RKO (cell line): ENCODE data around the gene ZNF200.
A peak's percentile ranks its signal among the peaks of the same experiment; 100 is the strongest.
"Not testable (repeated sequence)": the region's sequence is repeated elsewhere in the genome, so short reads cannot be mapped to it uniquely, and the experiment has no call there.

Experiments
- DNase-seq: peaks from one replicate; pipeline ENCODE4 v3.0.0-alpha.2; 2016; ENCODE audit warnings: low spot score

Gene ZNF200

GRCh38 chr16:3234857-3235561 lies at the start of gene ZNF200:
ZNF200 (minus strand) TSS chr16:3235158; CDS start chr16:3233755, 1,403 bp downstream.
- DNase-seq: peak; percentile 95

- peak; percentile 40 for DNase-seq
Measured at GRCh38 chr16:3283543-3284447, 48.8 kb upstream of the ZNF200 start.

DNA sequence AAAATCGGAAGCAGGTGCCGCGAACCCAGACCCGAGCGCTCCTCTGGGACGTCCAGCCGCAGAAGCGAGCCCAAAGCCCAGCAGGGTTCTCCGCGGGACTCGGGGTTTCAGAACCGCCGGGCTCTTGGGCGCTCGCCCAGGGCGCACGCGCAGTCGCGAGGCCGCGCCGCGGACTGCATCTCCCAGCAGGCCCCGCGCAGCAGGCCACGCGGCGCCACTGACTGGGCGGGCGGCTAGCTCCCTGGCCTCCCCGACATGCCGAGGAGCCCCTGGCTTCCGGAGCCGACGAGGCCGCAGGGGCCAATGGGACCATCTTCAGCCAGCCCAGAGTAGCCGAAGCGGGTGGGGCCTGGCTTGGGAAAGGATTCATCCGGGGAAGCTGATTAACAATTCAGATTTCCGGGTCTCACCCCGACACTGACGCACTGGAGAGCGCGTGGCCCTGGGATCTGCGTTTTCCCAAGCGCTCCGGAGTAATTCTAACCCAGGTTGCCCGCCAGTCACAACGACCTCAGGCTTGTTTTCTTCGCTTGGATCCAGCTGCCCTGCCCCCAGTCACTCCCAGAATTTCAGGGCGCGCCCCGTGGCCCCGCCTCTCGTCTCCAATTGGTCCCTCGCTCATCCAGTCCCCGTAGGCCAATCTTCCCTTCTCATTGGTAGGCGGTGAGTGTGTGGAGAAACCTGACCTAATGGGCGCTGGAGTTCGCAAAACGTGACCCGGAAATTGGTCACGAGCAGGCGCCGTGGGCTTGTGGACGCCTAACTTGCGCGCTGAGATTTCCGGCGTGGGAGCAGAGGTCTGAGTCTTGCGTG lies 48.0 kb upstream of the ZNF200 start, which contains the start of gene ZNF263:
ZNF263 (plus strand) TSS at position 762 of the 813 bp plus-strand sequence. CDS start 328 bp downstream, outside the sequence.
- peak; percentile 98 for DNase-seq

GRCh38 chr16:3282103-3282729 lies 47.3 kb upstream of the ZNF200 start:
- peak; percentile 77 for DNase-seq

- DNase-seq: no peak
Measured at GRCh38 chr16:3281222-3281820, 46.4 kb upstream of the ZNF200 start.

DNA sequence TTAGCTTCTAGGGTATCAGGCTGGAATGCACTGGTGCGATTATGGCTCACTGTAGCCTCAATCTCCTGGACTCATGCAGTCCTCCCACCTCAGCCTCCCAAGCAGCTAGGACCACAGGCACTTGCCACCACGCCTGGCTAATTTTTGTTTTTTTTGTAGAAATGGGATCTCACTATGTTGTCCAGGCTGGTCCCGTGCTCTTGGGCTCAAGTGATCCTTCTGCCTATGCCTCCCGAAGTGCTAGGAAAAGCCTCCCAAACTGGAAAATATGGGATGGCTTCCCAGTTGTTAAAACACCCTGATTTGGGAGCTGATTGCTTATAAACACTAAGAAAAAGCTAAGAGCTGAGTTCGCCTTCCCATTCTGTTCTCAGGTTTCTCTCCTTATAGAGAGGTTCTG lies 41.7 kb upstream of the ZNF200 start:
- DNase-seq: no peak

DNA sequence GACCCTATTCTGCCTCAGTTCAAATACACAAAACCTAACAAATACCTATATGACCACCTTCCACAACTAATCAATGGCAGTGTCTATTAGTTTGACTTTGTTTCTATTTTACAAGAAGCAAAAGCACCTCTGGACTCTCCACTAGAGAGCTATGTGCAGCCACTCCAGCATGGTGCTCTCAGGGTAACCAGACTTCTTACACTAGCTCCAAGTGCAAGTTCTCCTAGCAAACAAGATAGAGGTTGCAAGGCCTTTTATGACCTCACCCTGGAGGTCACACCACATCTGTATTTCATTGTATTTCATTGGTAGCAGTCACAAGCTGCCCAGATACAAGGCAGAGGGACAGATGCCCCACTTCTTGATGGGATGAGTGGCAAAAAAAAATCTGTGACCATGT lies 40.0 kb upstream of the ZNF200 start:
- no peak for DNase-seq

GRCh38 chr16:3274490-3274889 lies 39.5 kb upstream of the ZNF200 start:
- DNase-seq: no peak

- not testable (repeated sequence) for DNase-seq
Measured at GRCh38 chr16:3271281-3271680, 36.3 kb upstream of the ZNF200 start.

DNA sequence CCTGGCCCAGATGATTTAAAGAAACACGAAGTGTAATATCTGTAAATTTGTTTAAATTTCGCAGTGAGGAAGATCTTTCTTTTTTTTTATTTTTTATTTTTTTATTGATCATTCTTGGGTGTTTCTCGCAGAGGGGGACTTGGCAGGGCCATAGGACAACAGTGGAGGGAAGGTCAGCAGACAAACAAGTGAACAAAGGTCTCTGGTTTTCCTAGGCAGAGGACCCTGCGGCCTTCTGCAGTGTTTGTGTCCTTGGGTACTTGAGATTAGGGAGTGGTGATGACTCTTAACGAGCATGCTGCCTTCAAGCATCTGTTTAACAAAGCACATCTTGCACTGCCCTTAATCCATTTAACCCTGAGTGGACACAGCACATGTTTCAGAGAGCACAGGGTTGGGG lies 35.8 kb upstream of the ZNF200 start:
- not testable (repeated sequence) for DNase-seq

DNA sequence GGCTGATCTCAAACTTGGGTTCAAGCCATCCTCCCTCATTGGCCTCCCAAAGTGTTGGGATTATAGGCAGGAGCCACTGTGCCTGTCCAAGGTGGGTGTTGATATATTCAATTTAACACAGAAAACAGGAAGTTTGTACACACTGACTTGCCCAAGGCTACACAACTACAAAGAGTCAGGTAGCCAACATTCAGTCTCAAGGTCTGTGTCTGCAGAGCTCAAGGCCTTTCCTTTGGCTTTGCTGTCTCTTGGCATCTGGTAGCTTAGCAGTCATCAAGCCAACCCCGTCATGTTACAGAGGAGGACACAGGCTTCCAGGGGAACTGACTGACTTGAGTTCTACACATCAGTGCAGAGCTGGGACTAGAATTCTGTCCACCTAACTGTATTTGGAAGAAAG lies 33.3 kb upstream of the ZNF200 start:
- DNase-seq: no peak

GRCh38 chr16:3266873-3267537 lies 32.0 kb upstream of the ZNF200 start:
- DNase-seq: peak; percentile 79

- DNase-seq: peak; percentile 99
Measured at GRCh38 chr16:3264137-3265036, 29.4 kb upstream of the ZNF200 start.

- no peak for DNase-seq
Measured at GRCh38 chr16:3262517-3262916, 27.6 kb upstream of the ZNF200 start.

- no peak for DNase-seq
Measured at GRCh38 chr16:3259836-3260235, 24.9 kb upstream of the ZNF200 start.

DNA sequence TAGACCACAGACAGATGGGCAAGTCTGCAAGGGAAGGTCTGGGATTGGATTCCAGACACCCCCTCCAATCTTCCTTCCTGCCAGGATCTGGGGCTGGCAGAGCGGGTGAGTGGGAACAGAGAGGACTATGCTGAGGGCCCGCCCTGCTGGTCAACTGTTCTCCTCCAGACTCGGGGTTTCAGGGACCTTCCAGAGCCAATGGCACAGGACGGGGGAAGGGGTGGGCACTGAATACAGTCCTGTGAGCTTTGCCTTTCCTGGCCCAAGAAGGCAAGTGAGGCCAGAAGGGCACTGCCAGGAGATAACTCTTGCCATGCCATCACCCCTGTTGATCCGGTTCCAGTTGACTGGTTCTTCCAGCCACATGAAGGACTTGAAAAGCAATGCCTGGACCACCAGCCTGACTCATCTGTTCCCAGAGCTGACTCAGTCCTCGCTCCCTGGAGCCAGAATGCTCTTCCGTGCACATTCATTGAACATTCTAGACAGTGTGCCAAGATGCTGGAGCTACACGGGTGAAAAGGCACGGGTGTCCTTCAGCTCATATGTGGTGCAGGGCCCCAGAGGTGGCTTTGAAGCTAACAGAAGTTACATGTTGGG lies 22.0 kb upstream of the ZNF200 start:
- DNase-seq: peak; percentile 25

DNA sequence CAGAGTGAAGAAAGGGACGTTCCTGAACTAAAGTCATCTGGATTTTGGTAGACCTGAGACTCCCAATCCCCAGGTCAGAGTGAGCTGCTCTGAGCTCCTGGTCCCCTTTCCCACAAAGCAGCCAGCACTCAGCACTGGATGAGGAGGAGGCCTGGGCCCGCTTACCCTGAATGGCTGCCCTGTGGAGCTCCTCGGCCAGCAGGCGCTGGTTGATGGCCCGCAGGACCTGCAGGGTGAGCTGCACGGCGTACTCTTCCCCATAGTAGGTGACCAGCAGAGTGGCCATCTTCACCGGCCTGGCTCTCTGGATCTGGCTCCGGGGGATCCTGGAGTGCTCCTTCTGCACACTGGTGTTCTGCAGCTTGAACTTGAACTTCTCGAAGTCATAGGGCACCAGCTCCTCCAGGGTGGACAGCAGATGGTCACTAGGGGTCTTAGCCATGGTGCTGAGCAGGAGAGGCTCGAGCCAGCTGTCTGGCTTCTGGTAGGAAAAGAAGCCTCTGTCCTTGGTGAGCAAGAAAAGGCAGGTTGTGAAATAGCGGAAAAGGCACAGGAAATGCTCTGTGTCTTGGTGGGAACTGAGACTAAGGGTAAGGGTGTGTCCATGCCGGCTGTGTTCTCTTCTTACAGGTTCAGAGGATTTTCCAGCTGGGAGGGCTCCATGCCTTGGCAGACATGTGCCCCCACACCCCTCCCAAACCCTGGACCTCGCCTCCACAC lies 21.3 kb upstream of the ZNF200 start, which contains the start of gene MEFV:
MEFV (minus strand) TSS at position 488 of the 720 bp plus-strand sequence; CDS start at position 442, 46 bp downstream.
- DNase-seq: no peak

GRCh38 chr16:3254309-3254708 lies 19.4 kb upstream of the ZNF200 start:
- no peak for DNase-seq
